Measurements from ENCODE around the gene AGBL4.

The AGBL4 gene

DNA sequence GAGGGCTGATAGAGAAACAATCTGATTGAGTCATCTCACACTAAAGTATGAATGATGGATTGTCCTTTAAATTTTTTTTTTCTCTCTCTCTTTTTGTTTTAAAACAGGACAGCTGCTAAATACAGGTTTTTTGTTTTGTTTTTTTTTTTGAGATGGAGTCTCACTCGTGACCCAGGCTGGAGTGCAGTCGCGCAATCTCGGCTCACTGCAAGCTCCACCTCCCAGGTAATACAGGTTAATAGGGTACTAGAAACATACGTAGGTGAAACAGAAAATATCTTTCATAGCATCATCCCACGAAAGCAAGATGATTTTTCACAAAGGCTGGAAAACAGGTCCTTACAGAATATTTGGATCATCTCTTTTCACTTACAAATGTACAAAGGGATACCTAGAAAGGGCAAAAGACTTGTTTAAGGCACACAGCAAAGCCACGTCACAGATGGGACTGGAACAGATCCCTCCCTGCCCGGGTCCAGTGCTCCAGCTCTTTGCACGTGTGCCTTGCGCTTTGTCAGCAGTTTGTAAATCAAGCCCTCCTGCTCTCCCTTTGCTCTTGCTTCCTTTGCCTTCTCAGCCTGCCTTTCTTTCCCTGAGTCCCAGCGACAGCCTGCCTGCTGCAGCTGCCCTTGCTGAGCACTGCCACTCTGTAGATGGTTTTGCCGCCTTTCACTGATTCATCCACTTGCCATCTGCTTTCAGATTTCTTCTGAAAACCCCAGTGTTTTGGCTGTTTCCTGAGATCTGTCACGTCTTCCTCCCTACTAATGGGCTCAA is 1075.8 kb downstream of the AGBL4 start:
- FAIRE-seq, result no peak
- no peak for DNase-seq (ENCODE audit: insufficient read length)
- no peak for TF ChIP-seq POLR2AphosphoS5 (IDR thresholded peaks at IDR 0.05; ENCODE audit: low read depth, low read length)
- TF ChIP-seq TAF1 (IDR thresholded peaks at IDR 0.05; ENCODE audit: borderline replicate concordance, low read depth, low read length), result no peak
- TF ChIP-seq POLR2A (IDR thresholded peaks at IDR 0.05; ENCODE audit: low read depth, low read length), result no peak

GRCh38 chr1:48946070-48946469 is 1077.7 kb downstream of the AGBL4 start:
- DNase-seq (ENCODE audit: insufficient read length), result no peak
- no peak for FAIRE-seq
- TF ChIP-seq POLR2A (IDR thresholded peaks at IDR 0.05; ENCODE audit: low read depth, low read length) (no peak), POLR2AphosphoS5 (IDR thresholded peaks at IDR 0.05; ENCODE audit: low read depth, low read length) (no peak), TAF1 (IDR thresholded peaks at IDR 0.05; ENCODE audit: borderline replicate concordance, low read depth, low read length) (no peak)

DNA sequence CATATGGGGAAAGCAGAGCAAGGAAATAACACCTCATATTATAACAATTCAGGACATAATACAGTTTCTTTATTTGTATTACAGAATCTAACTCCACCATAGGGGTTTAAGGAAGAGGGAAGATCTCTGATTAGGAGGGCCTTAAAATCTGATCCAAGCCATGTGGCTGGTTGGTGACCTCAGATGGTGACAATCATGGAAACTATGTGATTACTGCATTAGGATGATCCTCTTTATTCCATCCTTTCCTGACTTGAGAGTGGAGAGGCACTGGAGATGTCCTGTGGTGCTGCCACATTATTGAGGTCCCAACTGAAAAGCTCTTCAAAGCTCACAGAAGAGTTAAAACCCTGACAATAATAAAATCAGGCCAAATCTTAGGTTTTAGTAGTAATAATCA is 1078.9 kb downstream of the AGBL4 start:
- TF ChIP-seq POLR2AphosphoS5 (IDR thresholded peaks at IDR 0.05; ENCODE audit: low read depth, low read length) (no peak), POLR2A (IDR thresholded peaks at IDR 0.05; ENCODE audit: low read depth, low read length) (no peak), TAF1 (IDR thresholded peaks at IDR 0.05; ENCODE audit: borderline replicate concordance, low read depth, low read length) (no peak)
- FAIRE-seq (no peak), DNase-seq (ENCODE audit: insufficient read length) (no peak)

GRCh38 chr1:48943826-48944225 is 1079.9 kb downstream of the AGBL4 start:
- DNase-seq (ENCODE audit: insufficient read length) (no peak), FAIRE-seq (no peak)
- no peak for TF ChIP-seq POLR2AphosphoS5 (IDR thresholded peaks at IDR 0.05; ENCODE audit: low read depth, low read length)
- no peak for TF ChIP-seq POLR2A (IDR thresholded peaks at IDR 0.05; ENCODE audit: low read depth, low read length)
- TF ChIP-seq TAF1 (IDR thresholded peaks at IDR 0.05; ENCODE audit: borderline replicate concordance, low read depth, low read length), result no peak

GRCh38 chr1:48943393-48943792 is 1080.4 kb downstream of the AGBL4 start:
- no peak for TF ChIP-seq TAF1 (IDR thresholded peaks at IDR 0.05; ENCODE audit: borderline replicate concordance, low read depth, low read length)
- TF ChIP-seq POLR2AphosphoS5 (IDR thresholded peaks at IDR 0.05; ENCODE audit: low read depth, low read length), result no peak
- TF ChIP-seq POLR2A (IDR thresholded peaks at IDR 0.05; ENCODE audit: low read depth, low read length), result no peak
- no peak for DNase-seq (ENCODE audit: insufficient read length)
- FAIRE-seq, result no peak

GRCh38 chr1:48940962-48941732 is 1082.6 kb downstream of the AGBL4 start:
- FAIRE-seq (no peak), DNase-seq (ENCODE audit: insufficient read length) (no peak)
- TF ChIP-seq TAF1 (IDR thresholded peaks at IDR 0.05; ENCODE audit: borderline replicate concordance, low read depth, low read length) (no peak), POLR2AphosphoS5 (IDR thresholded peaks at IDR 0.05; ENCODE audit: low read depth, low read length) (no peak), POLR2A (IDR thresholded peaks at IDR 0.05; ENCODE audit: low read depth, low read length) (no peak)

DNA sequence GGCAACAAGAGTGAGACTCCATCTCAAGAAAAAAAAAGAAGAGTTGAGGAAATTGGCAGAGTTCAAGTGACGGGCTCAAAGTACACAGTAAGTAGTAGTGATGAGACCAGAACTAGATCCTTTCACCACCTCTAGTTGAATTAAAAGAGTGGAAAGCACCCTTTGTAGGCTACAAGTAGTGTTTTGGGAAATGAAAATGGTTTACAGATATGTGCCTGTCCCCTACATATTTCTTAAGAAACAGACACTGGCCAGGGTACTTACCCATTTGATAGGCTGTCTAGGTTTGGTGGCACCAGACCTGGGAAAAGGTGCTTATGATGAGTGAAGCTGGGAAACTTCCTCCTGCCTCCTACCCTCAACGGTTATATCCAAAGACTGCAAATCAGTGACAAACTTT is 1083.4 kb downstream of the AGBL4 start:
- TF ChIP-seq POLR2A (IDR thresholded peaks at IDR 0.05; ENCODE audit: low read depth, low read length) (no peak), POLR2AphosphoS5 (IDR thresholded peaks at IDR 0.05; ENCODE audit: low read depth, low read length) (no peak), TAF1 (IDR thresholded peaks at IDR 0.05; ENCODE audit: borderline replicate concordance, low read depth, low read length) (no peak)
- FAIRE-seq, result no peak

DNA sequence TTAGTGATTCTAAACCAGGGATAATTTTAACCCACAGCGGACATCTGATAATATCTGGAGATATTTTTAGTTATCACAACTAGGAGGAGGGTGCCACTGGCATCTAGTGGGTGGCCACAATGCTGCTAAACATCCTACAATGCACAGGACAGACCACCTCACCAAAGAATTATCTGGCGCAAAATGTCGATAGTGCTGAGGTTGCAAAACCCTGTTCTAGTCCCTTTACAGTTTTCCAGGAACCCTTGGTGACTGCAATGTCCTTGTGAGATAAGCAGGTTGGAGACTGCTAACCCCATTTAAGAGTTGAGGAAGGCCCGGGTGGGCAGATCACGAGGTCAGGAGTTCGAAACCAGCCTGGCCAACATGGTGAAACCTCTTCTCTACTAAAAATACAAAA is 1083.9 kb downstream of the AGBL4 start:
- DNase-seq (ENCODE audit: insufficient read length) (no peak), FAIRE-seq (no peak)
- TF ChIP-seq POLR2AphosphoS5 (IDR thresholded peaks at IDR 0.05; ENCODE audit: low read depth, low read length) (no peak), POLR2A (IDR thresholded peaks at IDR 0.05; ENCODE audit: low read depth, low read length) (no peak), TAF1 (IDR thresholded peaks at IDR 0.05; ENCODE audit: borderline replicate concordance, low read depth, low read length) (no peak)

More for the DNA sequence above, 1083.4 kb downstream of the AGBL4 start:
- DNase-seq (ENCODE audit: insufficient read length), result no peak

- FAIRE-seq, result no peak
- TF ChIP-seq POLR2A (IDR thresholded peaks at IDR 0.05; ENCODE audit: low read depth, low read length) (no peak), TAF1 (IDR thresholded peaks at IDR 0.05; ENCODE audit: borderline replicate concordance, low read depth, low read length) (no peak), POLR2AphosphoS5 (IDR thresholded peaks at IDR 0.05; ENCODE audit: low read depth, low read length) (no peak)
- no peak for DNase-seq (ENCODE audit: insufficient read length)
Observed at GRCh38 chr1:48939042-48939441, 1084.7 kb downstream of the AGBL4 start.

- FAIRE-seq (no peak), DNase-seq (ENCODE audit: insufficient read length) (no peak)
- TF ChIP-seq TAF1 (IDR thresholded peaks at IDR 0.05; ENCODE audit: borderline replicate concordance, low read depth, low read length) (no peak), POLR2A (IDR thresholded peaks at IDR 0.05; ENCODE audit: low read depth, low read length) (no peak), POLR2AphosphoS5 (IDR thresholded peaks at IDR 0.05; ENCODE audit: low read depth, low read length) (no peak)
Observed at GRCh38 chr1:48937732-48938131, 1086.0 kb downstream of the AGBL4 start.

DNA sequence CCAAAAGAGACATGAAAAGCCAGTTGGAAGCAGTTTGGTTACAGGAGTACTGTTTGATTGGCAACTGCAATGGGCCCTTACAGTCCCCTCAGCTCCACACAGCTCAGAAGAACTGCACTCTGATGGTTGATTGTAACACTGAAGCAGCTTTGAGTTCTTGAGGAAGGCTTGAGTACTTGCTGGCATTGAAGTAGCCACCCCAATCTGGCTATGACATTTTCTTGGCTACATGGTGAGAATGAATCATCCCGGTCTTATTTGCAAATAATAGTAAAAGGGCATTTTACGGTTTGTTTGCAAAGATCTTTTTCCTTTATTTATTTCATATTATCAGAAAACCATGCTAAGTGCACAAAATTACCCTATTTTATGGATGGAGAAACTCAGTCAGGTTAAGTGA is 1087.3 kb downstream of the AGBL4 start:
- DNase-seq (ENCODE audit: insufficient read length), result no peak
- TF ChIP-seq POLR2AphosphoS5 (IDR thresholded peaks at IDR 0.05; ENCODE audit: low read depth, low read length) (no peak), TAF1 (IDR thresholded peaks at IDR 0.05; ENCODE audit: borderline replicate concordance, low read depth, low read length) (no peak), POLR2A (IDR thresholded peaks at IDR 0.05; ENCODE audit: low read depth, low read length) (no peak)
- FAIRE-seq, result no peak

GRCh38 chr1:48932366-48932765 is 1091.4 kb downstream of the AGBL4 start:
- FAIRE-seq, result no peak
- TF ChIP-seq POLR2A (IDR thresholded peaks at IDR 0.05; ENCODE audit: low read depth, low read length) (no peak), POLR2AphosphoS5 (IDR thresholded peaks at IDR 0.05; ENCODE audit: low read depth, low read length) (no peak), TAF1 (IDR thresholded peaks at IDR 0.05; ENCODE audit: borderline replicate concordance, low read depth, low read length) (no peak)
- DNase-seq (ENCODE audit: insufficient read length), result no peak

Data from GM12892 (cell line).